MM.1S (cell line): ENCODE data around the gene TENT5C.

Experiments used
- CTCF ChIP-seq: fragments of 300-600 bp; sonication (generic); IDR thresholded peaks from 2 replicates; pipeline ENCODE4 v1.5.1; 2016; ENCODE audit warnings: antibody characterized with exemption, low read length, mixed read lengths
- EZH2 ChIP-seq: fragments of 300-600 bp; sonication (generic); optimal IDR thresholded peaks from 2 replicates; pipeline ENCODE3; 2017; ENCODE audit warnings: low read depth, mild to moderate bottlenecking, antibody characterized with exemption, low read length, mixed read lengths
- EZH2phosphoT487 ChIP-seq: fragments of 300-600 bp; sonication (generic); IDR thresholded peaks from 2 replicates; pipeline ENCODE4 v1.6.1; 2018; ENCODE audit warnings: antibody characterized with exemption, low read length

DNA sequence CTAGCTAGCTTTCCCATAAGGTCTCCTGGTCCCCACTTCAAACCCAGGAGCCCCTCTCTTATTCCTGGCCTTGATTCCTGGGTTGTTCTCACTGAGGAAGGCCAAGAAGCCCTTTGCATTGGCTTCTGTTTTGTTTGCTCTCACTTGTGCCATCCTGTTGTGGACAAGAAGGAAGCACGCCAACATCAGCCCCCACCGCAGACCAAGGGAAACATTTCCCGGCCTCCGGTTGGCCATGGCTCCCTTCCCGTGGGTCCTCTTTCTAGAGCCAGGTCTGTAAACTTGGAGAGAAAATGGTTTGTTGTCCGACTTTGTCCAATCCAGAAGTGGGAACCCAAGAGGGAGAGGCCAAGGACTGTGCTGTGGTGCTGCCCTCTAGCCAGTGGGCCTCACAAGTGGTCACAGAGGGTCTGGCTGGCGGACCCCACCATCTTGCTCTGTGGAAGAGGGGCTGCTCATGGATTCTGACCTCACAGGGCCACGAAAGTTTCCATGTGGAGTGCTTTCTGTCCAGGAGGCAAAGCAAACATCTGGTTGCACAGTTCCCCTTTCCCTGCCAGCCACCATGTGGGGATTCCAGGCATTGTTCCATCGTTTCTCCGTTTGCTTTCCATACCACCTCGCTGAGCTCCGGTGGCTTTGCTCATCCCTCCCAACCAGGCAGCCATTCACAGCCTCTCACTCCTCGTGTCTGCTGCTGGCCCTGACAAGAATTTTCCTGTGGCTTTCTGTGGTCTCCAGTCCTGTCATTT lies 18.9 kb upstream of the TENT5C start:
- TF ChIP-seq CTCF (no peak), EZH2 (no peak), EZH2phosphoT487 (no peak)
